Stimulated activated CD8-positive, alpha-beta memory T cell treated with anti-CD3 and anti-CD28 coated beads, Interleukin-7, amount 100 ng/mL, for 1 hour (primary cell): ENCODE results near the gene FUT3.
"Not testable (repeated sequence)": the region's sequence is repeated elsewhere in the genome, so short reads cannot be mapped to it uniquely, and the experiment has no call there.

ENCODE experiments used
- DNase-seq, 2 donors: peaks; one replicate each; pipeline ENCODE4 v3.0.0-alpha.2; 2020; ENCODE audit warnings: low read depth in 2 of 2

FUT3 gene

DNA sequence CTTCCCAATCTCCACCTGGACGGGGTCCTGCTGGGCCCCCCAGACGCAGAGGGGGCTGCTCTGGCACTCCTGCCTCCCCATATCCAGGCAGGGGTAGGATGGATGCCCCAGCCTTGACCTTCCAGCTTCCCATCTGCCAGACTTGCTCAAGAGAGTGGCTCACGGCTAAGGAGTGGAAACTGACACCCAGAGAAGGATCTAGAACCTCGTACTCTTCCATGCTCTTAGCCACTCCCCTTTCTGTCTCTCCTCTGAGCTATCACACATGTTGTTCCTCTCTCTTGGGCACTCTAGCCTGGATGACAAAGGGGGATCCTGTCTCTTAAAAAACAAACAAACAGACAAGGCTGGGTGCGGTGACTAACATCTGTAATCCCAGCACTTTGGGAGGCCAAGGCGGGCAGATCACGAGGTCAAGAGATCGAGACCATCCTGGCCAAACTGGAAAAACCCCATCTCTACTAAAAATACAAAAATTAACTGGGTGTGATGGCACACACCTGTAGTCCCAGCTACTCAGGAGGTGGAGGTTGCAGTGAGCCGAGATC lies 31.2 kb upstream of the FUT3 start:
- no peak for DNase-seq

DNA sequence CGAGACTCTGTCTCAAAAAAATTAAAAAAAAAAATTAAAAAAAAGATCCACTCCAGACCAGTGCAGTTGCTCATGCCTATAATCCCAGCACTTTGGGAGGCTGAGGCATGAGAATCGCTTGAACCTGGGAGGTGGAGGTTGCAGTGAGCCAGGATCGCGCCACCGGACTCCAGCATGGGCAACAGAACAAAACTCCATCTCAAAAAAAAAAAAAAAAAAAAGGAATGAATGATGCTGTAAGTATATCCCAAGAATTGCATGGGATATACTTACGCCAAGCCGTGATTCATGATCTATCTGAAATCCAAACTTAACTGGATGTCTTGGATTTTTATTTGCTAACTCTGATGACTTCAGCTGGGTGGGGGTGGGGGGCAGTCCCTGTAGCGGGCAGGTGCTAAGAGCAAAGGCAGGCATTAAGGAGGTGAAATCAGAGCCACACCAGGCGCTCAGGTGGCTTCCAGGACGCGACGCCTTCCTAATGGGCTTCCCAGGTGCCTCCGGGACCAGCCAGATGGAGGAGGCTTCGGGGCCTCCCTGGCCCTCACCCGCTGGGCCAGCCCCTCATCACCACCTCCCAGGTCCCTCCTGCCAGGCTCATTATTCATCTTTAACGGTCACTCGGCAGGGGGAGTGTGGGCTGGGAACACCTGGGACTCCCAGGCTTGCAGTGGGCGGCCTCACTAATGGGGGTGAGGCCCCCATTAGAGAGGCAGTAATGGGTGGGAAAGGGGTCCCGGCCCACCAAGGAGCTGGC lies 30.5 kb upstream of the FUT3 start:
- DNase-seq, result no peak

- DNase-seq, result no peak
These were observed 29.4 kb upstream of the FUT3 start for GRCh38 chr19:5880604-5881078.

GRCh38 chr19:5880196-5880595 lies 28.9 kb upstream of the FUT3 start:
- no peak for DNase-seq

GRCh38 chr19:5877882-5878281 lies 26.6 kb upstream of the FUT3 start:
- no peak for DNase-seq

DNA sequence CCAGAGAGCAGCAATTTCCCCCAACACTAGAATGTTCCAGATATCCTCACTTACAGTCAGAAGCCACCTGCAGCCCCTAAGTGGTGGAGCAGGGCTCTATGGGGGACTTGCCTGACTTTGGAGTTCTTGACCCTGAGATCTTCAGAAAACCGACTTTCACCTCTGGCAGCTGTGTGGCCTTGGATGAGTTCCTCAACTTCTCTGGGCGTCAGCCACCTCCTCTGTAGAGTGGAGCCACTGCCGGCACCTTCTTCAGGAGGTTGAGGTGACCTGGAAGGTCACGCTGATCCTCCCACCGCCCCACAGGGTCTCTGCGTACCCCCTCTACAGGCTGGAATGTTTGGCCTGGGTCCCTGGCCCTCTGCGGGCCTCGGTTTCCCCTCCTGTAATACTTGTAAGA lies 26.2 kb upstream of the FUT3 start:
- DNase-seq, result no peak

- not testable (repeated sequence) for DNase-seq
These were observed 23.2 kb upstream of the FUT3 start for GRCh38 chr19:5874496-5874895.

DNA sequence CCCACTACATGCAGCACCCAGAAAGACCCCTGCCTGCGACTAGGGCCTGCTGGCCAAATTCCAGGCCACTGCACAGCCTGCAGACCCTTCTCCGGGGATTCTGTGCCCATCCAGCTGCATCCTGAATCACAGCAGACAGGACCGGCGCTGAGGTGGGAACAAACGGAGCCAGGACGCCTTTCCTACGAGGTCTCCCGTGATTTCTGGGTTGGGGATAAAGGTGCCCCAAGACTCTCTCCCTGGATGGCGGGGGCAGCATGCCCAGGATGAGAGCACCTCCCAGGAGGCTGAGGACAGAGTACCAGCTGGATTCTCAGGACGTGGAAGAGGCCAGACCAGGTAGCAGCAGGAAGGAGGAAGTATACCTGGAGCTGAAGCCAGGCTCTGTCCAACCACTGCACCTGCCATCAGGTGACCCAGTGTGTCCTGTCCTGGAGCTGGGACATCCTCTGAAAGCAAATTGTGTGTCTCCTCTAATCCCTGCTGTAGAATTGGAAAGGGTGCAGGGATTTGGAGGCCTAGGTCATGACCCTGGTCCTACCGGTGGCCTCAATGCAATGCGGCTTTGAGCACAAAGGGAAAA lies 22.5 kb upstream of the FUT3 start:
- DNase-seq, result no peak

DNA sequence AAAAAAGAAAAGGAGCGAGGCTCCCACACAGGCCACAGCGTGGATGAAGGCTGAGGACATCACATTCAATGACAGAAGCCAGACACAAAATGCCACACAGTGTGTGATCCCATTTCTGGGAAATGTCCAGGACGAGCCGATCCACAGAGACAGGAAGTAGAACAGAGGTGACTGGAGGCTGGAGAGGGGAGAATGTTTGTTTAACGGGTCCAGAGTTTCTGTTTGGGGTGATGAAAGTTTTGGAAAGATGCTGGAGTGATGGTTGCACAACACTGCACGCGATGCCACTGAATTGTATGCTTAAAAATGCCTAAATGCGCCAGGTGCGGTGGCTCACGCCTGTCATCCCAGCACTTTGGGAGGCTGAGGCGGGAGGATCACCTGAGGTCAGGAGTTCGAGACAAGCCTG lies 19.7 kb upstream of the FUT3 start:
- no peak for DNase-seq

GRCh38 chr19:5867201-5868136 lies 16.2 kb upstream of the FUT3 start:
- no peak for DNase-seq

DNA sequence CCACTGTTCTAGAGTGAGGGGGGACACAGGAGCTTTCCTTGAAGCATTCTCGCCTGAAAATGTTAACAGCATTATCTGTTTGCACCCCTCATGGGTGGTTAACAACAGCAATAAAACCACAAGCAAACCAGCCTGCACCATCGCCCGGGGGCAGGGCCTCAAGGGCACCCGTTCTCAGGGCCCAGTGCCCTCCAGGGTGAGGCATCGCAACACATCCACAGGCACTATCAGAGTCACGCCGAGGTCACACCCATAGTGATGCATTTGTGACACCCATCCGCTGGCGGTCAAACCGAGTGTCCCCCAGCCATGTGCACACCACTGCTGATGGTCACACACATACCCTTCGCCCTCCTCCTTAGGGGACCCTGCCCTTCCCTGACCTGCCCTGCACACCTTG lies 14.5 kb upstream of the FUT3 start:
- no peak for DNase-seq

GRCh38 chr19:5864725-5865486 lies 13.7 kb upstream of the FUT3 start:
- no peak for DNase-seq

DNA sequence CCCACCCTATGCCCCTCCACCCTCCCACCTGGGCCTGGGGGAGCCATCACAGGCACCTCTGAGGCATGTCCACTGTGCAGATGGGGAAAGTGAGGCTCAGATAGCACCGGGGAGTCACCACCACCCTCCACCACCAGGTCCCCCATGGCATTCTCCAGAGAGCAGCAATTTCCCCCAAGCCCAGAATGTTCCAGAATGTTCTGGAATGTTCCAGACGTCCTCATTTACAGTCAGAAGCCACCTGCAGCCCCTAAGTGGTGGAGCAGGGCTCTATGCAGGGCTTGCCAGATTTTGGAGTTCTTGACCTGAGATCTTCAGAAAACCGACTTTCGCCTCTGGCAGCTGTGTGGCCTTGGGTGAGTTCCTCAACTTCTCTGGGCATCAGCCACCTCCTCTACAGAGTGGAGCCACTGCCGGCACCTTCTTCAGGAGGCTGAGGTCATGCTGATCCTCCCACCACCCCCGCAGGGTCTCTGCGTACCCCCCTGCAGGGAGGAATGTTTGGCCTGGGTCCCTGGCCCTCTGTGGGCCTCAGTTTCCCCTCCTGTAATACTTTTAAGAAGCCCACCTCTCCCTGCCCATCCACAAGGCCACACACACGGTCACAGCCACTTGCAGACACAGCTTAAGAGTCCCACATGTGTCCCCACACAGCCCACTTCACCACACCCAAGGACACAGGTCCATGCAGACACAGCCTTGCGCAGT lies 12.9 kb upstream of the FUT3 start:
- DNase-seq, result no peak

GRCh38 chr19:5863030-5863665 lies 11.9 kb upstream of the FUT3 start:
- DNase-seq, result no peak

GRCh38 chr19:5857203-5858081 lies 6.2 kb upstream of the FUT3 start:
- DNase-seq, result no peak

DNA sequence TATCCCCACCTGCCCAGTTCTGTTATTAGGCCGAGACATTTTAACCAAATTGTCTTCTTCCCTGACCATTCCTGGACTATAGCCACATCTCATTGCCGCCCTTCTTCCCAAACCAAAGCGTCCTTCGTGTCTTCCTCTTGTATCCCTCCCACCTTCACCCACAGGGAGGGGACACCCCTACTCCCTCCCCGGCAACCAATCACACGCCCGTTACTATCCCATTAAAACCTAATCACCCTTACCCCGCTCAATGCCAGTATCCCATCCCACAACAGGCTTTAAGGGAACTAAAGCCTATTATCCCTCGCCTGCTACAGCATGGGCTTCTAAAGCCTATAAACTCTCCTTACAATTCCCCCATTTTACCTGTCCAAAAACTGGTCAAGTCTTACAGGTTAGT lies 3.9 kb upstream of the FUT3 start:
- DNase-seq, result not testable (repeated sequence)

GRCh38 chr19:5854121-5854520 lies 2.9 kb upstream of the FUT3 start:
- not testable (repeated sequence) for DNase-seq

GRCh38 chr19:5850743-5851293 lies 431 bp downstream of the FUT3 start:
- no peak for DNase-seq

DNA sequence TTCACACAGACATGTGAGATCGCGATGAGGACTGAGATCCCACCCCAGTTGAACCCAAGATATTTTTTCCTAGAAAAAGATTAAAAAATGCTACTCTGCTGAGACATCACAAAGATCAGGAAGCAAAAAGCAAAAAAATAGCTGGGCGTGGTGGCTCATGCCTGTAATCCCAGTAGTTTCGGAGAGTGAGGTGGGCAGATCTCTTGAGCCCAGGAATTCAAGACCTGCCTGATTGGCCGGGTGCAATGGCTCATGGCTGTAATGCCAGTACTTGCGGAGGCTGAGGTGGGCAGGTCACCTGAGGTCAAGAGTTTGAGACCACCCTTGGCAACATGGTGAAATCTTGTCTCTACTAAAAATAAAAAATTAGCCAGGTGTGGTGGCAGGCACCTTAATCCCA lies 1.1 kb downstream of the FUT3 start:
- no peak for DNase-seq
